K562 (cell line): ENCODE measurements around the gene IPO7. TPM values are rescaled to one million over a fixed set of nuclear protein-coding genes. Genes with fewer than 3 reads are reported as not detected.

Source experiments
- ATF6 ChIP-seq: sonication (generic); formaldehyde crosslinking; IDR thresholded peaks from 2 replicates; pipeline ENCODE4 v1.4.0; 2020; ENCODE audit warnings: mild to moderate bottlenecking, missing genetic modification reagents
- BACH1 ChIP-seq: fragments of 200-800 bp; sonication (Bioruptor generic); IDR thresholded peaks from 2 replicates; pipeline ENCODE4 v1.6.1; 2016; ENCODE audit warnings: missing genetic modification characterization, missing compliant biosample characterization
- CREB3L1 ChIP-seq: fragments of 450-650 bp; IDR thresholded peaks from 2 replicates; pipeline ENCODE4 v1.6.1; 2014; ENCODE audit warnings: low read depth, mild to moderate bottlenecking, moderate library complexity, borderline replicate concordance
- KAT8 ChIP-seq: fragments of 450-650 bp; IDR thresholded peaks from 2 replicates; pipeline ENCODE4 v1.6.1; 2016; ENCODE audit warnings: low read depth, mild to moderate bottlenecking
- NEUROD1 ChIP-seq: fragments of 150-350 bp; IDR thresholded peaks from 2 replicates; pipeline ENCODE4 v1.6.1; 2014; ENCODE audit warnings: borderline replicate concordance, low read length, low read depth; ENCODE audit not compliant: partially characterized antibody
- PHTF2 ChIP-seq: fragments of 250-450 bp; sonication (Bioruptor Pico); IDR thresholded peaks from 2 replicates; pipeline ENCODE4 v1.5.0; 2021; ENCODE audit warnings: mild to moderate bottlenecking
- RERE ChIP-seq: sonication (generic); formaldehyde crosslinking; IDR thresholded peaks from 2 replicates; pipeline ENCODE4 v1.8.0; 2023; ENCODE audit warnings: missing genetic modification reagents, mild to moderate bottlenecking, borderline replicate concordance
- SPI1 ChIP-seq: IDR thresholded peaks from 2 replicates; pipeline ENCODE4 v1.6.1; 2011; ENCODE audit warnings: low read depth, low read length, control low read depth, borderline replicate concordance
- SRF ChIP-seq, 2 experiments: fragments of 250-450, 450-650 bp in 1 of 2; sonication (Bioruptor Pico) in 1 of 2; sonication (generic) in 1 of 2; formaldehyde crosslinking; IDR thresholded peaks; 2 replicates each; pipeline versions ENCODE4 v1.5.0 to v1.5.1; 2020 to 2022; ENCODE audit warnings: mild to moderate bottlenecking in 1 of 2, missing genetic modification reagents in 1 of 2
- STAT6 ChIP-seq: sonication (generic); formaldehyde crosslinking; IDR thresholded peaks from 2 replicates; pipeline ENCODE4 v1.8.1; 2023; ENCODE audit warnings: mild to moderate bottlenecking, missing genetic modification reagents
- TFAM ChIP-seq: fragments of 250-450 bp; sonication (Bioruptor Pico); conservative IDR thresholded peaks from 2 replicates; pipeline ENCODE4 v1.5.0; 2021; ENCODE audit warnings: mild to moderate bottlenecking, moderate library complexity
- ZC3H11A ChIP-seq: IDR thresholded peaks from 2 replicates; pipeline ENCODE4 v1.6.1; 2012; ENCODE audit warnings: low read depth, low read length, improper control_type of control experiment
- ZNF512 ChIP-seq: IDR thresholded peaks from 2 replicates; pipeline ENCODE4 v1.6.1; 2016; ENCODE audit warnings: missing genetic modification characterization, missing compliant biosample characterization
- polyA plus RNA-seq, 8 experiments: library from polyadenylated mRNA; depleted of rRNA in 4 of 8; stranded (reverse) in 5 of 8; unstranded in 3 of 8; fragments of >200 nt; fragmentation: Nextera tagmentation in 2 of 8; fragmentation: Illumina TruSeq in 1 of 8; extraction: Ambion mirVana in 2 of 8; extraction: Trizol in 1 of 8; gene quantifications; 2 replicates each; pipeline versions ENCODE4 v1.2.1 to v1.2.3, GENCODE V29; 2011 to 2014; ENCODE audit warnings: inconsistent platforms in 1 of 8, missing spikeins in 1 of 8
- total RNA-seq, 7 experiments: library from RNA; depleted of rRNA in 6 of 7; stranded (reverse); fragments of >200 nt in 6 of 7; fragmentation: Illumina TruSeq in 2 of 7; extraction: Trizol in 2 of 7; gene quantifications; 2 replicates each; pipeline versions ENCODE4 v1.2.1 to v1.2.3, GENCODE V29; 2011 to 2021; ENCODE audit warnings: low replicate concordance in 1 of 7

The IPO7 gene
- total and polyA plus RNA-seq, 9 of the 15 experiments (the other 6 are each of a cell fraction or from before 2014, with no cell fraction given) = 23.6 to 138 (median 110) TPM

- TF ChIP-seq STAT6 (no peak), TFAM (CRISPR knock-in tag) (no peak), PHTF2 (CRISPR knock-in tag) (no peak), BACH1 (tag) (no peak), KAT8 (no peak), ZC3H11A (no peak), ZNF512 (tag) (no peak), NEUROD1 (no peak), ATF6 (CRISPR knock-in tag) (no peak), CREB3L1 (no peak), SPI1 (no peak), RERE (no peak), SRF (CRISPR knock-in tag; IDR thresholded peaks at IDR 0.05) (no peak)
Observed at GRCh38 chr11:9385327-9385899, 961 bp downstream of the IPO7 start (continued).
